Measurements from ENCODE around the gene OR10AG1.

OR10AG1 gene

GRCh38 chr11:55969845-55970244 lies at the start of gene OR10AG1:
TSS of gene OR10AG1 (minus strand) at chr11:55969945. CDS start at chr11:55969907, 38 bp downstream.
- no peak for DNase-seq (ENCODE audit: extremely low read depth, low read depth)
- TF ChIP-seq, protein P1, sequence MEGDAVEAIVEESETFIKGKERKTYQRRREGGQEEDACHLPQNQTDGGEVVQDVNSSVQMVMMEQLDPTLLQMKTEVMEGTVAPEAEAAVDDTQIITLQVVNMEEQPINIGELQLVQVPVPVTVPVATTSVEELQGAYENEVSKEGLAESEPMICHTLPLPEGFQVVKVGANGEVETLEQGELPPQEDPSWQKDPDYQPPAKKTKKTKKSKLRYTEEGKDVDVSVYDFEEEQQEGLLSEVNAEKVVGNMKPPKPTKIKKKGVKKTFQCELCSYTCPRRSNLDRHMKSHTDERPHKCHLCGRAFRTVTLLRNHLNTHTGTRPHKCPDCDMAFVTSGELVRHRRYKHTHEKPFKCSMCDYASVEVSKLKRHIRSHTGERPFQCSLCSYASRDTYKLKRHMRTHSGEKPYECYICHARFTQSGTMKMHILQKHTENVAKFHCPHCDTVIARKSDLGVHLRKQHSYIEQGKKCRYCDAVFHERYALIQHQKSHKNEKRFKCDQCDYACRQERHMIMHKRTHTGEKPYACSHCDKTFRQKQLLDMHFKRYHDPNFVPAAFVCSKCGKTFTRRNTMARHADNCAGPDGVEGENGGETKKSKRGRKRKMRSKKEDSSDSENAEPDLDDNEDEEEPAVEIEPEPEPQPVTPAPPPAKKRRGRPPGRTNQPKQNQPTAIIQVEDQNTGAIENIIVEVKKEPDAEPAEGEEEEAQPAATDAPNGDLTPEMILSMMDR (IDR thresholded peaks at IDR 0.05; ENCODE audit: low read depth, low read length, missing control alignments), result no peak
- H3K4me3 ChIP-seq (replicated peaks; ENCODE audit: low read depth, low read length), result no peak within 1 kb of the TSS

- no peak overlapping the region for H3K4me3 ChIP-seq (replicated peaks; ENCODE audit: low read depth, low read length)
- DNase-seq (ENCODE audit: extremely low read depth, low read depth), result no peak
- TF ChIP-seq, protein P1 (IDR thresholded peaks at IDR 0.05; ENCODE audit: low read depth, low read length, missing control alignments), result no peak
Observed at GRCh38 chr11:56013805-56014204, 44.1 kb upstream of the OR10AG1 start.

DNA sequence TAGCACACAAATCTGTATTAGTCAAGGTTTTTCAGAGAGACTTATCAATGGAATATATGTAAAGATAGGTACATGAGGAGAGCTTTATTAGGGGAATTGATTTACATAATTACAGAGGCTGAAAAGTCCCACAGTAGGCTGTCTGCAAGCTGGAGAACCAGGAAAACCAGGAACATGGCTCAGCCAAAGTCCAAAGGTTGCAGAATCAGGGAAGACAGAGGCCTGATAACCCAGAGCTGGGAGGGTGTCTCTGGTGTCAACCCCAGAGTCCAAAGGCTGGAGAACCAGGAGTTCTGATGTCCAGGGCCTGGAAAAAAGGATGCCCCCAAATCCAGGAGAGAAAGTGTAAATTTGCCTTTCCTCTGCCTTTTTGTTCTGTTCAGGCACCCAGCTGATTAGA lies 41.0 kb upstream of the OR10AG1 start:
- H3K4me3 ChIP-seq (replicated peaks; ENCODE audit: low read depth, low read length), result no peak overlapping the region
- DNase-seq (ENCODE audit: extremely low read depth, low read depth), result no peak
- TF ChIP-seq, protein P1 (IDR thresholded peaks at IDR 0.05; ENCODE audit: low read depth, low read length, missing control alignments), result no peak

GRCh38 chr11:55994525-55994924 lies 24.8 kb upstream of the OR10AG1 start, which contains the start of gene OR5F1:
TSS of gene OR5F1 (minus strand) at chr11:55994625. CDS start at chr11:55994625, 0 bp downstream.
- TF ChIP-seq, protein P1 (IDR thresholded peaks at IDR 0.05; ENCODE audit: low read depth, low read length, missing control alignments), result no peak
- no peak for DNase-seq (ENCODE audit: extremely low read depth, low read depth)
- H3K4me3 ChIP-seq (replicated peaks; ENCODE audit: low read depth, low read length), result no peak within 1 kb of the TSS

- no peak for DNase-seq (ENCODE audit: extremely low read depth, low read depth)
- TF ChIP-seq, protein P1 (IDR thresholded peaks at IDR 0.05; ENCODE audit: low read depth, low read length, missing control alignments), result no peak
- H3K4me3 ChIP-seq (replicated peaks; ENCODE audit: low read depth, low read length), result no peak overlapping the region
Observed at GRCh38 chr11:55970935-55971334, 1.2 kb upstream of the OR10AG1 start.

DNA sequence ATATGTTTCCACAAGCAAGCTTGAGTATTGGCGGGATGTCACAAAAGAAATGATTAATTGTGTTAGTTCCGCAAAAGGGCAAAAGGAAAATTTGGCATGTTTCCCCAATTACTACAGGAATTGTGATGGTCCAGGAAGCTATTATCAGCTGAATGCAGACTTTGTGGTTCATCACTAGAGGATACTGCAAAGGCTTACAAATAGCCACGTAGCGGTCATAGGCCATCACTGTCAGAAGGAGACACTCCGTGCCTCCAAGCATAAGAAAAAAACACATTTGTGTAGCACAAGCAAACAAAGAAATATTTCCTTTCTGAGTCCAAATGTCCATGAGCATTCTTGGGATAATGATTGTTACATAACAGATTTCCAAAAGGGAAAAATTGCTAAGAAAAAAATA lies 1.8 kb downstream of the OR10AG1 start:
- TF ChIP-seq, protein P1 (IDR thresholded peaks at IDR 0.05; ENCODE audit: low read depth, low read length, missing control alignments), result no peak
- DNase-seq (ENCODE audit: extremely low read depth, low read depth), result no peak
- H3K4me3 ChIP-seq (replicated peaks; ENCODE audit: low read depth, low read length), result no peak overlapping the region

DNA sequence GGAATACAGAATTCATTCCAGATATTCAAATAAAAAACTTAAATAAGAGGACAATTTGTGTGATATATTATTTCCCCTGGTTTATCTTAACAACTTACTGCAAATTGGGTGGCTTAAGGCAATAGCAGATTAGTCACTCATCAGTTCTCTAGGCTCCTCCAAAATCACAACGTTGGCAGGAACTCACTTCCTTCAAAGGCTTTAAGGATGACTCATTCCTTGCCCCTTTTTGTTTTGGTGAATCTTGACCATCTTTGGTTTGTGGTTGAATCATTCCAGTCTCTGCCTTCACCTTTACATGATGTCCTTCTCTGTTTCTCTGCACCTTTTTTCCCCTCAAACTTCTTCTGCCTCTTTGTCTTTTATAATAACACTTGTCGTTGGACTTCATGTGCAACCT lies 3.4 kb downstream of the OR10AG1 start:
- no peak overlapping the region for H3K4me3 ChIP-seq (replicated peaks; ENCODE audit: low read depth, low read length)

More for the DNA sequence above, 3.4 kb downstream of the OR10AG1 start:
- TF ChIP-seq, protein P1 (IDR thresholded peaks at IDR 0.05; ENCODE audit: low read depth, low read length, missing control alignments), result no peak
- DNase-seq (ENCODE audit: extremely low read depth, low read depth), result no peak

All from HFF-Myc (cell line).